Lower lobe of right lung (tissue), 2 donors: ENCODE data around the gene PTGR2. TPM values are rescaled to one million over a fixed set of nuclear protein-coding genes. Genes with fewer than 3 reads are reported as not detected.

Source experiments
- ATAC-seq, 2 donors: fragments of 200-7000 bp; cut with Tn5 transposase; one replicate each; pipeline ENCODE4 v1.9.1; 2020 to 2022; ENCODE audit warnings: mild to moderate bottlenecking in 2 of 2, moderate library complexity in 2 of 2
- DNase-seq: peaks from one replicate; pipeline ENCODE4 v3.0.0-alpha.2; 2020
- H3K27ac ChIP-seq: fragments of 200-600 bp; one replicate; pipeline ENCODE4 v1.8.0; 2022
- H3K27me3 ChIP-seq: fragments of 200-600 bp; one replicate; pipeline ENCODE4 v1.8.0; 2022; ENCODE audit warnings: low read depth
- H3K36me3 ChIP-seq: fragments of 200-600 bp; one replicate; pipeline ENCODE4 v1.8.0; 2022; ENCODE audit warnings: mild to moderate bottlenecking
- H3K4me1 ChIP-seq: fragments of 200-600 bp; one replicate; pipeline ENCODE4 v1.8.0; 2022
- H3K4me3 ChIP-seq: fragments of 200-600 bp; one replicate; pipeline ENCODE4 v1.8.0; 2022; ENCODE audit warnings: mild to moderate bottlenecking
- H3K9me3 ChIP-seq: fragments of 200-600 bp; one replicate; pipeline ENCODE4 v1.8.0; 2022
- intact Hi-C: fragments of 100-400 bp; cut with DNase I; formaldehyde crosslinking; loops from one replicate; pipeline ENCODE4 v1.11.0; 2022
- total RNA-seq: library from RNA; stranded (reverse); fragmentation: NEBNext Ultra II Directional; extraction: Animal tissue kit (Norgen Biotek cat#: 25700); gene quantifications from one replicate; pipeline ENCODE4 v1.2.1, GENCODE V29; 2021
- TF ChIP-seq, protein P1 (sequence below): fragments of 200-600 bp; IDR thresholded peaks from one replicate; pipeline ENCODE4 v1.8.0; 2022; ENCODE audit warnings: antibody characterized with exemption, mild to moderate bottlenecking
- donor health status: DM: no; HTN: yes; CAD: no; lungs with severe emphysema.

The PTGR2 gene
- total RNA-seq, 1 donor from 2014 or later = 10.8 TPM

DNA sequence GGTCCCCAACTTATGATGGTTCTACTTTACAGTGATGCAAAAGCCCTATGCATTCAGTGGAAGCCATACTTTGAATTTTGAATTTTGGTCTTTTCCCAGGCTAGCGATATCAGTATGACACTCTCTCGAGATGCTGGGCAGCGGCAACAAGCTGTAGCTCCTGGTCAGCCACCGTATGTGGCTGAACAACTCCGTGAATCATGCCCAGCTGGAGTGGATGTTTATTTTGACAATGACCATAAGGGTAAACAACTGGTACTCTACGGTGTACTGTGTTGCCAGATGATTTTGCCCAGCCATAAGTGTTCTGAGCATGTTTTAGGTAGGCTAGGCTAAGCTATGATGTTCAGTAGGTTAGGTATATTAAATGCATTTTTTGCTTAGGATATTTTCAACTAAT, 26.8 kb downstream of the PTGR2 start:
- Histone ChIP-seq H3K36me3 (no peaks in the 10 kb centered on the region), H3K4me1 (no peaks in the 10 kb centered on the region), H3K4me3 (no peak overlapping the region), H3K27ac (no peak overlapping the region), H3K27me3 (no peaks in the 10 kb centered on the region), H3K9me3 (no peaks in the 10 kb centered on the region)
- ATAC-seq = peak in 1 of 2 donors; percentile 48
- intact Hi-C loops = no loop called here
- DNase-seq = no peak
- TF ChIP-seq, protein P1, sequence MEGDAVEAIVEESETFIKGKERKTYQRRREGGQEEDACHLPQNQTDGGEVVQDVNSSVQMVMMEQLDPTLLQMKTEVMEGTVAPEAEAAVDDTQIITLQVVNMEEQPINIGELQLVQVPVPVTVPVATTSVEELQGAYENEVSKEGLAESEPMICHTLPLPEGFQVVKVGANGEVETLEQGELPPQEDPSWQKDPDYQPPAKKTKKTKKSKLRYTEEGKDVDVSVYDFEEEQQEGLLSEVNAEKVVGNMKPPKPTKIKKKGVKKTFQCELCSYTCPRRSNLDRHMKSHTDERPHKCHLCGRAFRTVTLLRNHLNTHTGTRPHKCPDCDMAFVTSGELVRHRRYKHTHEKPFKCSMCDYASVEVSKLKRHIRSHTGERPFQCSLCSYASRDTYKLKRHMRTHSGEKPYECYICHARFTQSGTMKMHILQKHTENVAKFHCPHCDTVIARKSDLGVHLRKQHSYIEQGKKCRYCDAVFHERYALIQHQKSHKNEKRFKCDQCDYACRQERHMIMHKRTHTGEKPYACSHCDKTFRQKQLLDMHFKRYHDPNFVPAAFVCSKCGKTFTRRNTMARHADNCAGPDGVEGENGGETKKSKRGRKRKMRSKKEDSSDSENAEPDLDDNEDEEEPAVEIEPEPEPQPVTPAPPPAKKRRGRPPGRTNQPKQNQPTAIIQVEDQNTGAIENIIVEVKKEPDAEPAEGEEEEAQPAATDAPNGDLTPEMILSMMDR = no peak

DNA sequence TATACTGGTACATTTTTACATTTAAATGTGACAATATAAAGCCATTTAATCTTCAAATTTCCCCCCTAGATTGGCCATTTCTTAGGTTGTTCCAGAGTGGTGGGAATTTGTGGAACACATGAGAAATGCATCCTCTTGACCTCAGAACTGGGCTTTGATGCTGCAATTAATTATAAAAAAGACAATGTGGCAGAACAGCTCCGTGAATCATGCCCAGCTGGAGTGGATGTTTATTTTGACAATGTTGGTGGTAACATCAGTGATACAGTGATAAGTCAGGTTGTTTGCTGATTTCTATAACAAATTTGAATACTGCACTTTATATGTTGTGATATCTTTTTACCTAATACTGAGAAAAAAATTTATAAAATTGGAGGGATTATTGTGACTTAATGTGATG, 27.4 kb downstream of the PTGR2 start:
- Histone ChIP-seq H3K9me3 (no peaks in the 10 kb centered on the region), H3K4me3 (no peak overlapping the region), H3K27me3 (no peaks in the 10 kb centered on the region), H3K27ac (no peak overlapping the region), H3K36me3 (no peaks in the 10 kb centered on the region), H3K4me1 (no peaks in the 10 kb centered on the region)
- TF ChIP-seq, protein P1 = no peak
- ATAC-seq = no peak
- intact Hi-C loops = no loop called here
- no peak for DNase-seq

DNA sequence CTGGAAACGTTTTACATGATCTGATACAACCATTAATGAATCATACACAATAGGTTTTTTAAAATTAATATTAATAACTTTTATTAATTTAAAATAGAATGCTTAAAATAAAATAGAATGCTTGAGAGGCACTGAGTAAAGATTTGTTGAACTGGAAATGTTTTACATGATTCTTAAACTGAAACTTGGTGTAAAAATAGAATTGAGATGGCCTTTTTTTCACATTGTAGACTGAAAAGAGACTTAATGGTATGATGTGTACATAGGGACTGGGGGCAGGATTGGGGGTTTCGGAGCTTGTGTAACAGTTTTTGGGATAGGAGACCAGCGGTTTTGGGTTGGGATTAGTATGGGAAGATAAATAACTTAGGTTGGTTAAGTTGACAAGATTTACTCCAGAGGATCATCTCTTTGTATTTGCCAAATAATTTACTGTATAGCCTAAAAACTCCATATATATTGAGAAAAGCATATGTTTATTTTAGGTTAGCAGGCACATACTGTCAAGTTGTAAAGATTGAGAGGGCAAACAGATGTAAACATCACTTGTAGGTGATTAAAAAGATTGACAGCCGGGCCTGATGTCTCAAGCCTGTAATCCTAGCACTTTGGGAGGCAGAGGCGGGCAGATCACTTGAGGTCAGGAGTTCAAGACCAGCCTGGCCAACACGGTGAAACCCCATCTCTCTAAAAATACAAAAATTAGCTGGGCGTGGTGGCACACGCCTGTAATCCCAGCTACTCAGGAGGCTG, 33.0 kb downstream of the PTGR2 start:
- ATAC-seq = no peak
- H3K27ac ChIP-seq = no peak overlapping the region
- TF ChIP-seq, protein P1 = no peak
- no peaks in the 10 kb centered on the region for H3K27me3 ChIP-seq
- intact Hi-C loops = no loop called here
- H3K4me1 ChIP-seq = peaks cover 34% of the 10 kb centered on the region
- H3K36me3 ChIP-seq = no peaks in the 10 kb centered on the region
- H3K4me3 ChIP-seq = no peak overlapping the region
- no peaks in the 10 kb centered on the region for H3K9me3 ChIP-seq
- no peak for DNase-seq

DNA sequence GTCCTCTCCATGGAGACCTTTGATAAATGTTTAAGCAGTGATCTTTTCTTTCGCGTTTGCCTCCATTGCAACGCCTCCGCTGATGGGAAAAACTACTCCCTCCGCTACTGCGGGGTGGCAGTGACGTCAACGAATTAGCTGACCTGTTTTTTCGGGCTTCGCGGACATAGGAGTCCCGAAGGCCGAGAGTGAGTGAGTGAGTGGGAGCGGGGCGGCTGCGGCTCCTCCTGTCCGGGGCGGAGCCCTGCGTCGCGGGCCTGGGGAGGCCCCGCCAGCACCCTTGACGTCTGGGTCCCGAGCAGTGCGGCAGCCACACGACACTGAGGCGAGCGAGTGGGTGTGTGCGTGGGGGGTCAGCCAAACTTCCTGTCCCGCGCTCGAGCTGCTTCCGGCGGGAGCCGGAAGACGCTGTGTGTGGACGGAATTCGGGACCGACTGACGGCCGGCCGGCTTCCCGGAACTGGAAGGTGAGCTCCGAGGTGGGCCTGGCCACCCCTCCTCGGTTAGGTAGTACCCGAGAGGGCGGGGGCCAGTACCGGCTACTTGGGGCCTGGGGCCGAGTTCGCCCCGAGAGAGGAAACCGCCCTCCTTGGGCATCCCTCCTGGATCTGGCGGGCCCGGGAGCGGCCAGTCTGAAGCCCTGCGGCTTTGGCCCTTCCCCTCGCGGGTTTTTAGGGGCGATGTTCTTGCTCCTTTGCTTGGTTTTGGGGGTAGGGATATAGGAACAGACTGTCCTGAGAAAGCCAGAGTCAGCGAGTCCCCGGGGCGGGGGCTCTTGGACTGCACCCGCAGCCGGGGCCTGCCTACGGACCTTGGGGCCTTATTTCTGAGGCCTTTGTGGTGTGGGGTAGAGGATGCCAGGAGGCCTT, 35.1 kb downstream of the PTGR2 start, which contains the start of gene ZNF410:
Gene ZNF410 (plus strand): TSS at position 411 of the 869 bp plus-strand sequence. CDS start 5,317 bp downstream, outside the sequence.
- peaks cover 4% of the 10 kb centered on the region for H3K36me3 ChIP-seq
- H3K27me3 ChIP-seq = no peaks in the 10 kb centered on the region
- TF ChIP-seq, protein P1 = no peak
- H3K9me3 ChIP-seq = no peaks in the 10 kb centered on the region
- H3K27ac ChIP-seq = peak within 1 kb of the TSS; percentile 90
- H3K4me3 ChIP-seq = peak within 1 kb of the TSS; percentile 73
- peaks cover 36% of the 10 kb centered on the region for H3K4me1 ChIP-seq
- DNase-seq (peak; percentile 97), ATAC-seq (peak; percentile 99 to 100)
- intact Hi-C loops = no loop called here

DNA sequence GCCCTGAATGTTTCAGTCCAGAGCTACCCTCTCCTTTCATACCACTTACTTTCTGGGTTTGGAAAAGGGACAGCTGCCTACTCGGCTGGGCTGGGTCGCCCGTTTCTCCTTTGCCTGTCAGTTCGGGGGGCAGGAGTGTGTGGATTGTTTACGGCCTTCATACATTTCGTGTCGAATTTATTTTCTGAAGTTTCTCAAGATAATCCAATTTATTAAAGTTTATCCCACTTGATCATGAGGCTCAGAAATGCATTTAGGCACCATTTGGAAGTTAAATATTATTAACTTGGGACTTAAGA, 35.6 kb downstream of the PTGR2 start:
- H3K36me3 ChIP-seq = peaks cover 9% of the 10 kb centered on the region
- no peaks in the 10 kb centered on the region for H3K9me3 ChIP-seq
- peaks cover 36% of the 10 kb centered on the region for H3K4me1 ChIP-seq
- no peak for ATAC-seq
- no peaks in the 10 kb centered on the region for H3K27me3 ChIP-seq
- intact Hi-C loops = no loop called here
- H3K27ac ChIP-seq = peak overlapping the region; percentile 90
- DNase-seq = no peak
- peak overlapping the region; percentile 73 for H3K4me3 ChIP-seq
- TF ChIP-seq, protein P1 = no peak
